HG02623 (cell line): Measurements from ENCODE around the gene AGFG2.
"Not testable (repeated sequence)": the region's sequence is repeated elsewhere in the genome, so short reads cannot be mapped to it uniquely, and the experiment has no call there.

ENCODE experiments used
- ATAC-seq: cut with Tn5 transposase; IDR thresholded peaks from one replicate; pipeline ENCODE4 v1.9.1; 2021; ENCODE audit warnings: moderate library complexity; ENCODE audit not compliant: unreplicated experiment

AGFG2 gene

DNA sequence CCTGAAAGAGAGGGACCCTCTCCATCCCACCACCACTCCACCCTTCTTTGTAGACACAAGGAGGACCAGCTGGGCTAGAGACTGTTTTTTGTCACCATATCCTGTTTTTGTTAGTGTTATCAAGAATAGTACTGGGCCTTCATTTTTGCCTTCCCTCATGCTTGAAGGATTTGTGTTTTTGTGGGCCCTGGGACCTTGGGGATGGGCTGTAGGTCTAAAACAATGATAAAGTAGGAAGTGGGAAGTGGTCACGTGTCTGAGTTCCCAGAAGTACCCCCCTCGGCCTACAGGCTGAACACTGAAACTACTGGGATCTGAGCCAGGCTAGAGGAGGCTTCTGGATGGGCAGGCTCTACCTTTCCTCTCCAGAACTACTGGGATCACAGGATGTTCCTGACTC, 8.9 kb downstream of the AGFG2 start:
- no peak for ATAC-seq

GRCh38 chr7:100548446-100548845, 9.4 kb downstream of the AGFG2 start:
- not testable (repeated sequence) for ATAC-seq

- ATAC-seq, result no peak
Measured at GRCh38 chr7:100552532-100552931, 13.5 kb downstream of the AGFG2 start.

DNA sequence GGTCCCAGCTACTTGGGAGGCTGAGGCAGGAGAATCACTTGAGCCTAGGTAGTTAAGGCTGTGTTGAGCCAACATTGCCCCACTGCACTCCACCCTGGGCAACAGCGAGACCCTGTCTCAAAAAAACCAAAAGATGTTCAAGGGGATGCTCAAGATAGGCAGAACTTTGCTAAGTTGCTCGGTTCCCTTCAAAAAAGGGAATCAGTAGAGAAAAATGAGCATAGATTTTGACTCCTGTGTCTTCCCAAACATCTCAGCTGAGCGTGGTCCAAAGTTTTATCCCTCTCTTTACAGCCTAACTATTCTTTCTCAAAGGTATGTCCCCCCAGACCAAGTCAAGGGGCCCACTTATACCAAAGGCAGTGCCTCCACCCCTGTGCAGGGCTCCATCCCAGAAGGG, 14.0 kb downstream of the AGFG2 start:
- ATAC-seq, result no peak

DNA sequence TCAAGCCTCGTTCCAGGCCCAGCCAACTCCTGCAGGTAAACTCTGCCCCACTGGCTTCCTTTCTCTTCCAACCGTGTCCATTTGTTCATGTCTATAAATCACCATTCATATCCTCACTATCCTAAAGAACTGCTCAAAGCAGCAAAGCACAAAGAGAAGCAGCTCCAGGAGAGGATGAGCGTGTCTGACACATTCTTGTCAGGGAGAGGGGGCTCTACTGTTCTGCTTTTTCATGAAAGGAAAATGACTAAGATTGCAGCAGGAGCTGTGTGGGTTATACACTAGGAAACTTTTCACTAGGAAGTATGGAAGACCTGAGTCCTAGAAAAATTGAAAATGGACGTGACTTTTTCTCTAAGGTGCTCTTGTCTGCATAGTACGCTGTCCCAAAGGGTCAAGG, 16.7 kb downstream of the AGFG2 start:
- no peak for ATAC-seq

DNA sequence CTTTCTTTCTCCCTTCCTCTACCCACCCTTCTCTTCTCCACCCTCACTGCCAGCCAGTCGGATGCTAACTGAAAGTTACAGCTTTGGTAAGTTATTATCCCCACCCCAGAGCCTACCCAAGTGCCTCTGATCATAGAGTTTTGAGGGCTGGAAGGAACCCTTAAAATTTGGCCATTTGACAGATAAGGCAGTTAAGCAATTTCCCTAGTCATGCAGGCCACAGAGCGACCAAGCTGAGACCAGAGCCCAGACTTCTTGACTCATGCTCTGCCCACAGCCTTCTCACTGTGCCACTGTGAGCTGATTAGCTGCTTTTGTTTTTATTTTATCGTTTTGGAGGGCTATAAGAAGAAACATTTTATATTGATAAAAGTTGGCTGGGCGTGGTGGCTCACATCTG, 17.5 kb downstream of the AGFG2 start:
- no peak for ATAC-seq

- no peak for ATAC-seq
Measured at GRCh38 chr7:100559127-100559526, 20.1 kb downstream of the AGFG2 start.

DNA sequence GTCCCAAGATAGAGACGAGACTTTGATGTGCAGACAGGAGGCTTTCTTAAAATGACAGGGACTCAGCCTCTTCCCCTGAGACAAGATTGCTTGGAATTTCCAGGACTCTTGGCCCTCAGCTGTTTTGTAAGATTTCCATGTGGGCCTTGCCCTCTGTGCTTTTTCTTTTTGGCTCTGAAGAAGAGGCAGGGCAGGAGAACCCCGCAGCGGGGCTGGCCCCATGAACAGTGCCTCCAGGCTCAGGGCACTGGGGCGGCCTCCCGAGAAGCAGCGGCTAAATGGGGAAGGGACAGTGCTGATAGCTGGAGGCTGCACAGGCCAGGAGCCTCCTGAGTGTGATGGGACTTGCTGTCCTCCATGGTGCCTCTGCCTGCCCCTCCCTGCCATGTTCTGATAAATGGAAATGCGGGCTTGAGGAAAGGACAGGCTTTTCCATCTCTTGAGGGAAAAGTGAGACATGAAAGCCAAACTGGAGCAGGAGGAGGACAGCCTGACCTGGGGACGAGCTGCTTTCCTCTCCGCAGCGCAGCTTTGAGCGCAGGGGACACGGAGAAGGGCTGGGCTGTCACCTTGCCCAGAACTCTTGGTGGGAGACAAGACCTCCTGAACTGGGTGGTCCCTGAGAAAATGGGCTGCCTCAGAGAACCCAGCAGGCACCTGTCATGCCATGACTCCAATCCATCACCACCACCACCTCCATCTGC, 22.6 kb downstream of the AGFG2 start:
- no peak for ATAC-seq

DNA sequence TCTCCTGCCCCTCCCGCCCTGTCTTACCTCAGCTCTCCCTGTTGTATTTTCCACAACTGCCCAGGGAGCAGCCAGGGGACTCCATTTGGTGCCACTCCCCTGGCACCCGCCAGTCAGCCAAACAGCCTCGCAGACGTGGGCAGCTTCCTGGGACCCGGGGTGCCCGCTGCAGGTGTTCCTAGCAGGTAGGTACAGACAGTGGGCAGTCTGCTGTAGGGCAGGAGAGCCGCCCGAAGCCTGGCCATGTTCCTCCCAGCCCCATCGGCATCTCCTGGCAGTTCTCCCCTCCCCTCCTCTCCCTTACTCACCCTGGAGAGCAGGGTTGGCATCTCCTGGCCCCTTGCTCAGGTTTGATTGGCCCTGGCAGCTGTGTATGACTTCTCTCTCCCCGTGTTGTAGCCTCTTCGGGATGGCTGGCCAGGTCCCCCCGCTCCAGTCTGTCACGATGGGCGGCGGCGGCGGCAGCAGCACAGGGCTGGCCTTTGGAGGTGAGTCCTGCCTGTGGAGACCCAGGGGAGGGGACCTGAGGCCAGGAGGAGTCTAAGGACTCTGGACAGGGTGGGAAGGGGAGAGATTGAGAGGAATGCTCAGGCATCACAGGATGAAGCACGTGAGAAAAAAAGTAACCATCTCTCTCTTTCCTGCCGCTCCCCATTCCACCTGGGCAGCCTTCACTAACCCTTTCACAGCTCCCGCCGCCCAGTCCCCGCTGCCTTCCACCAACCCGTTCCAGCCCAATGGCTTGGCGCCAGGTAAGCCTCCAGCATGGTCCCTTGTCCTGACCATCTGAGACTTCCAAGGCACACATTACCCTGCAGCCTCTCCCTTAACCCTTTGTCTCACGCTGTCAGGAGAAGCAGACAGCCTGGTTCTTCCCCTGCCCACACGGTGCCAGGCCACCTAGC, 23.4 kb downstream of the AGFG2 start:
- no peak for ATAC-seq

- ATAC-seq, result no peak
Measured at GRCh38 chr7:100563100-100563564, 24.1 kb downstream of the AGFG2 start.

DNA sequence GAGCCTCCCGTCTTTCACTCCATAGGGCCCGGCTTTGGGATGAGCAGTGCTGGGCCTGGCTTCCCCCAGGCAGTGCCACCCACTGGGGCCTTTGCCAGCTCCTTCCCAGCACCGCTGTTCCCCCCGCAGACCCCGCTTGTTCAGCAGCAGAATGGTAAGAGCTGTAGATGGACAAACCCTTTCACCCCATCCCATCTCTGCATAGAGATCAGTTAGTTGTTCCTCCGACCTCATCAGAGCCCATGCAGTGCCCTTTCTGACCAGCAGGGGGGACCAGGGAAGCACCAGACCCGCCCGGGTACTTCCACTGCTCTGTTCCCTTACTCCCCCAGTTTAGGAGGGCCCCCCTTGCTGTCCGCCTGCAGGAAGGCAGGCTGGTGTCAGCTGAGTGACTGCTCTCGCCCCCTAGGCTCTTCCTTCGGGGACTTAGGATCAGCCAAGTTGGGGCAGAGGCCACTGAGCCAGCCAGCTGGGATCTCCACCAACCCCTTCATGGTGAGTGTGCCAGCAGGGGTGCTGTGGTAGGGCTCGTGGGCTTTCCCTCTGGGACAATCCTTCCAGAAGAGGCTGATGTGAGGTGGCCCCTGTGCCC, 24.9 kb downstream of the AGFG2 start:
- no peak for ATAC-seq

GRCh38 chr7:100564405-100564804, 25.4 kb downstream of the AGFG2 start:
- ATAC-seq, result not testable (repeated sequence)

DNA sequence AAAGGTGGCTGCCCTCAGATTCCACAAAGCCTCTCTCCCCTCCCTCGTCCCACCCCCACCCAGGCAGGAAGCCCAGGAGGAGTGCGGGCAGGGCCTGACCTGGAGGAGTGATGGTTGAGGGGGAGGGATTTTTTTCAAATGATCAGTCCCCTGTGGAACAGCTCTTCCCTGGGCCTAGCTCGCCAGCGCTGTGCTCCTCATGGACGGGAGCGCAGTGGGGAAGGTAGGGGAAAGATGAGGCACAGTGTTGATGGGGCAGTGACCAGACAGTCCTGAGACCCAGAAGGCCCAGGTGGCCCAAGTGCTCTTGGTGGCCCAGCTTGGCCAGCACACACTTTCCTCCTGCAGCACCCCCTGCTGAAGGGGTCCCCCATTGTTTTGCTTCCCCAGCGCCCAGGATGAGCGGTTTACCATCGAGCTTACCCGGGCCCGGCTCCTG, 26.1 kb downstream of the AGFG2 start:
- ATAC-seq, result no peak

DNA sequence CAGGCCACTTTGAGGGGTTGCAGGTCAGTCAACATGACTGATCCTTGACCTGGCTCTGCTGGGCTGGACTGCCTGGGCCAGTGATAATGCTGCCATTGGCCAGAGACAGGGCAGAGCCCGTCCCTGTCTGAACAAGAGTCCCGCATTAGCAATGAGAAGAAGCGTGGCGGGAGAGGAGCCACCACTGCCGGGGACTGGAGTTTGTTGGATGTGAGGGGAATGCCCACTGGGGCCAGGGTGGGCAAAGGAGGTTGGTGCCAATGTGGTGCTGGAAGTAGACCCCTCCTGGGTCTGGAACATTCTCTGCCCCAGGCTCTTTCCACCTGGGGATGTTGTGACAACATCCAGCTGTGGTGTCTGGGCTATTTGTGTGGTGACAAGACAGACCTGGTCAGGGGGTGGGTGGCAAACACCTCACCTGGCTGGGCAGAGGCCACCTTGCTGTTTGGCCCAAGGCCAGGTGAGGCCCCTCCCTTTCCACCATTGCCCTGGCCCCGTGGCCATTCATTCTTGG, 27.1 kb downstream of the AGFG2 start:
- ATAC-seq, result no peak

- ATAC-seq, result no peak
Measured at GRCh38 chr7:100567031-100567730, 28.2 kb downstream of the AGFG2 start.

GRCh38 chr7:100567751-100568175, 28.8 kb downstream of the AGFG2 start:
- ATAC-seq, result no peak

GRCh38 chr7:100568176-100568895, 29.3 kb downstream of the AGFG2 start:
- no peak for ATAC-seq

DNA sequence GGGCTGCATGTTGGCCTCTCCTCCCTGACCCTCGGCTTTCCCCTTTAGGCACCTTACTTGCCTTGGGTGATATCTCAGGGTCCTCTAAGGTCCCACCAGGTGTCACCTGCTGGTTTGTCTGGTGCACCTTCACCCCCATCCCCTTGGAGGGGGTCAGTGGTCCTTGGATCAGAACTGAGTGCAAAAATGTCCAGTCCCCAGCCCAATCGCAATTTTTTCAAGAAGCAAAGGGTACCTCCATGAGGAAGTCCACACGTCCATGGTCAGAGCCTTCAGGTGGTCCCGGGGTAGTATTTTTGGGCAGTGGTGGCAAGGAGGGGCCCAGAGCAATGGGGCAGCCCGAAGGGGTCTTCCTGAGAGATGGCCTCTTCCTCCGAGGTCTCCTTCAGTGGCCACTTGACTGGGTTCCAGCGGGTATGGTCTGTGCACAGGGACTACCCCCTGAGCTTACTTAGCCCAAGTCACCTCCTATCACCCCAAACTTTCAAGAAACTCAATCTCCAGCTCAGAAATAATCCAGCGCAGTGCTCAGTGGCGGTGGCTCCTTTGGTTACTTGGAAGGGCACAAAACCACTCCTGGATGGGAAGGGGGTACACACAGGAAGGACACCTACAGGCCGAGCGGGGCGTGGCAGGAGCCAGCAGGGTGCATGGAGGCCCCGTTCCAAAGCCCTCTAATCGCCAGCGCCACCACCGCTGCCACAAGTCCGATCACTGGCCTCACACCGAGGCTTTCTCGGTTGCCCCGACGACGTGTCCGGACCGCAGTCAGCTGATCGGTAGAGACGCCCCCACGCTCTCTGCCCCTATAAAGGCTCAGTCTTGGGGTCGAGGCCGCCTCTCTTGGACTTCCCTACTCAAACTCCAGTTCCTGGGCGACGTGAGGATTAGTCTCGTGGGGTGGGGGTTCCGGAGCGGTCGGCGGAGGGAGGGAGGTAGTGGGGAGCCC, 30.2 kb downstream of the AGFG2 start:
- no peak for ATAC-seq
